ENCODE results near the gene SPATA6.

DNA sequence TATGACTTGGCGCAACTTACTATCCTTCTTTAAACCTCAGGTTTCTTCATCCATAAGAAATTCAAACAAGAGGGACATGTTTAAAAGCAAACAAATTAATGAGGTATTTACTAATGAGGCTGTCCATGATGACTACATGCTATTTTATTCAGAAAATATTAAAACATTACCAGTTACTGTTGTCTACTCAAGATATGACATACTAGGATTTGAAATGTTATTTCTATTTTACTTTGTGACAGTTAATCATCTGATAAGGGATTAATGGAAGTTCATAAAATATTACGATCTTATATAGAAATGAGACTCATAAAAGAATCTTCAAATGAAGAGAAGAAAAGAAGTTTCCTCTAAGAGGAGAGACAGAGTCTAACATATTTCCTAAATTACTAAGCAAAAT, 80.1 kb downstream of the SPATA6 start:
- TF ChIP-seq ARNTL (CRISPR knock-in tag; IDR thresholded peaks at IDR 0.05; ENCODE audit: borderline replicate concordance, low read depth) (no peak), ISL1 (CRISPR knock-in tag; IDR thresholded peaks at IDR 0.05) (no peak), CSDC2 (CRISPR knock-in tag; IDR thresholded peaks at IDR 0.05) (no peak), RARB (CRISPR knock-in tag; IDR thresholded peaks at IDR 0.05) (no peak), ZFP3 (CRISPR knock-in tag; IDR thresholded peaks at IDR 0.05) (no peak)
- TF ChIP-seq, protein P1, sequence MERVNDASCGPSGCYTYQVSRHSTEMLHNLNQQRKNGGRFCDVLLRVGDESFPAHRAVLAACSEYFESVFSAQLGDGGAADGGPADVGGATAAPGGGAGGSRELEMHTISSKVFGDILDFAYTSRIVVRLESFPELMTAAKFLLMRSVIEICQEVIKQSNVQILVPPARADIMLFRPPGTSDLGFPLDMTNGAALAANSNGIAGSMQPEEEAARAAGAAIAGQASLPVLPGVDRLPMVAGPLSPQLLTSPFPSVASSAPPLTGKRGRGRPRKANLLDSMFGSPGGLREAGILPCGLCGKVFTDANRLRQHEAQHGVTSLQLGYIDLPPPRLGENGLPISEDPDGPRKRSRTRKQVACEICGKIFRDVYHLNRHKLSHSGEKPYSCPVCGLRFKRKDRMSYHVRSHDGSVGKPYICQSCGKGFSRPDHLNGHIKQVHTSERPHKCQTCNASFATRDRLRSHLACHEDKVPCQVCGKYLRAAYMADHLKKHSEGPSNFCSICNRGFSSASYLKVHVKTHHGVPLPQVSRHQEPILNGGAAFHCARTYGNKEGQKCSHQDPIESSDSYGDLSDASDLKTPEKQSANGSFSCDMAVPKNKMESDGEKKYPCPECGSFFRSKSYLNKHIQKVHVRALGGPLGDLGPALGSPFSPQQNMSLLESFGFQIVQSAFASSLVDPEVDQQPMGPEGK (CRISPR knock-in tag; IDR thresholded peaks at IDR 0.05; ENCODE audit: borderline replicate concordance) = no peak

Measured in SK-N-SH treated with all-trans-retinoic acid at 6 μM for 48 hours (cell line).